NCI-H187 treated with DMSO at 0.1 percent for 48 hours (cell line): ENCODE results near the gene CNOT4.
A peak's percentile ranks its signal among the peaks of the same experiment; 100 is the strongest.
"Not testable (repeated sequence)": the region's sequence is repeated elsewhere in the genome, so short reads cannot be mapped to it uniquely, and the experiment has no call there.

ENCODE experiments used
- DNase-seq: peaks from one replicate; lab custom pipeline; 2025; lab: John Stamatoyannopoulos, UW

CNOT4 gene

GRCh38 chr7:135512135-135512887 is 2.4 kb upstream of the CNOT4 start:
- DNase-seq, result peak; percentile 22

- DNase-seq, result no peak
Observed at GRCh38 chr7:135510592-135511183, 786 bp upstream of the CNOT4 start.

GRCh38 chr7:135509589-135509838 is 388 bp downstream of the CNOT4 start:
- no peak for DNase-seq

GRCh38 chr7:135508883-135509588 is 866 bp downstream of the CNOT4 start:
- no peak for DNase-seq

- no peak for DNase-seq
Observed at GRCh38 chr7:135501402-135501801, 8.5 kb downstream of the CNOT4 start.

- DNase-seq, result no peak
Observed at GRCh38 chr7:135499818-135500217, 10.1 kb downstream of the CNOT4 start.

- DNase-seq, result not testable (repeated sequence)
Observed at GRCh38 chr7:135497161-135497560, 12.7 kb downstream of the CNOT4 start.

GRCh38 chr7:135493362-135493761 is 16.5 kb downstream of the CNOT4 start:
- DNase-seq, result no peak

GRCh38 chr7:135492151-135492550 is 17.8 kb downstream of the CNOT4 start:
- DNase-seq, result no peak

GRCh38 chr7:135490783-135491182 is 19.1 kb downstream of the CNOT4 start:
- no peak for DNase-seq

GRCh38 chr7:135489791-135490190 is 20.1 kb downstream of the CNOT4 start:
- no peak for DNase-seq

- DNase-seq, result no peak
Observed at GRCh38 chr7:135486261-135486920, 23.5 kb downstream of the CNOT4 start.

- no peak for DNase-seq
Observed at GRCh38 chr7:135481598-135481979, 28.3 kb downstream of the CNOT4 start.

GRCh38 chr7:135480966-135481597 is 28.8 kb downstream of the CNOT4 start:
- no peak for DNase-seq

GRCh38 chr7:135475521-135475920 is 34.4 kb downstream of the CNOT4 start:
- no peak for DNase-seq

GRCh38 chr7:135469705-135470104 is 40.2 kb downstream of the CNOT4 start:
- not testable (repeated sequence) for DNase-seq

GRCh38 chr7:135467207-135467711 is 42.6 kb downstream of the CNOT4 start:
- no peak for DNase-seq

- DNase-seq, result no peak
Observed at GRCh38 chr7:135466442-135467206, 43.3 kb downstream of the CNOT4 start.

- DNase-seq, result no peak
Observed at GRCh38 chr7:135463908-135464307, 46.0 kb downstream of the CNOT4 start.

- no peak for DNase-seq
Observed at GRCh38 chr7:135459951-135460567, 49.8 kb downstream of the CNOT4 start.

- no peak for DNase-seq
Observed at GRCh38 chr7:135459076-135459475, 50.8 kb downstream of the CNOT4 start.
